GM13977 (cell line): Measurements from ENCODE around the gene ARHGEF2.

Source experiments
- DNase-seq: peaks from one replicate; pipeline ENCODE4 v3.0.0; 2012; ENCODE audit warnings: low spot score
- in situ Hi-C: fragments of 300-500 bp; cut with MboI; formaldehyde crosslinking; loops from one replicate; pipeline ENCODE4 v1.12.0; 2022; ENCODE audit warnings: low sequenced_read_pairs, low pct_unique_long_range_greater_than_20kb, mixed read lengths, inconsistent platforms; ENCODE audit not compliant: unreplicated experiment
- TF ChIP-seq, protein P1 (sequence below): IDR thresholded peaks from 2 replicates; pipeline ENCODE4 v1.5.1; 2012; ENCODE audit warnings: mild to moderate bottlenecking, control low read depth; ENCODE audit not compliant: insufficient read depth; ENCODE audit errors: extremely low read depth, missing control alignments

The ARHGEF2 gene

DNA sequence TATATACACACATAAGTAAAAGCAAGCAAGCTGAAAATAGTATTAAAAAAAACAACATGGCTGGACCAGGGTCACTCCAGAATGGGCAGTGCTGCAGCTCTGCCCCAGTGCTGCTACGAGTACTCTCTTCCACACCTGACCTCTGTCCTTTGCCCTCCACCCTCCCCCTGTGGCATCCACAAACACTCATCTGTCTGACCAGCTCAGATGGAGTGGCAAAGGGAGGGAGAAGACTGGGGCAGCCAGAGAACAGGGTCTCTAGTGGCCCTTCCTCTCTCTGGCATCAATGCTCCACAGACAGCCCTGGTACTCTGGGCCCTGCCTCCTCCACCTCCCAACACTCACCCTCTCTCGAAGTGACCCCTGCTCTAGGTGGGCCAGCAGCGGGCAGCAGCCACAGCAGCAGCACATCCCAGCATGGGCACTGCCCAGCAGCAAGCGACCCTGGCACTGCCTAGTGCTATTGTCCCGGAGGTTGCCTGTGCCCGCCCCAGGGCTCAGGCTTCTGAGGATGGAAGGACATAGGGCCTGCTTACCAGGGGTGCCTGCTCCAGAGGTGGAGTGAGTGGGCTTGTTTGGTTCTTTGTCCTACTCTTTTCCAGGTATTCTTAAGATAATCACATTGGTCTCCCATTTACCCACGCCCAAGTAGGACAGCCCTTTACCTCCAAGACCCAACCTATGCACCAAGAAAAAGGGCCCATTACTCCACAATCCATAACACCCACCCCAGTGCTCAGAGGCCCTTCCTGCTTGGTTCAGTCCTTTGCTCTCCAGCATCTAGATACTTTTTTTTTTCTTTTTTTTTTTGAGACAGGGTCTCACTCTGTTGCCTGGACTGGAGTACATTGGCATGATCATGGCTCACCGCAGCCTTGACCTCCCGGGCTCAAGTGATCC is 6.2 kb downstream of the ARHGEF2 start:
- DNase-seq = peak; percentile 11
- in situ Hi-C loops = no loop called here
- TF ChIP-seq, protein P1, sequence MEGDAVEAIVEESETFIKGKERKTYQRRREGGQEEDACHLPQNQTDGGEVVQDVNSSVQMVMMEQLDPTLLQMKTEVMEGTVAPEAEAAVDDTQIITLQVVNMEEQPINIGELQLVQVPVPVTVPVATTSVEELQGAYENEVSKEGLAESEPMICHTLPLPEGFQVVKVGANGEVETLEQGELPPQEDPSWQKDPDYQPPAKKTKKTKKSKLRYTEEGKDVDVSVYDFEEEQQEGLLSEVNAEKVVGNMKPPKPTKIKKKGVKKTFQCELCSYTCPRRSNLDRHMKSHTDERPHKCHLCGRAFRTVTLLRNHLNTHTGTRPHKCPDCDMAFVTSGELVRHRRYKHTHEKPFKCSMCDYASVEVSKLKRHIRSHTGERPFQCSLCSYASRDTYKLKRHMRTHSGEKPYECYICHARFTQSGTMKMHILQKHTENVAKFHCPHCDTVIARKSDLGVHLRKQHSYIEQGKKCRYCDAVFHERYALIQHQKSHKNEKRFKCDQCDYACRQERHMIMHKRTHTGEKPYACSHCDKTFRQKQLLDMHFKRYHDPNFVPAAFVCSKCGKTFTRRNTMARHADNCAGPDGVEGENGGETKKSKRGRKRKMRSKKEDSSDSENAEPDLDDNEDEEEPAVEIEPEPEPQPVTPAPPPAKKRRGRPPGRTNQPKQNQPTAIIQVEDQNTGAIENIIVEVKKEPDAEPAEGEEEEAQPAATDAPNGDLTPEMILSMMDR = no peak

DNA sequence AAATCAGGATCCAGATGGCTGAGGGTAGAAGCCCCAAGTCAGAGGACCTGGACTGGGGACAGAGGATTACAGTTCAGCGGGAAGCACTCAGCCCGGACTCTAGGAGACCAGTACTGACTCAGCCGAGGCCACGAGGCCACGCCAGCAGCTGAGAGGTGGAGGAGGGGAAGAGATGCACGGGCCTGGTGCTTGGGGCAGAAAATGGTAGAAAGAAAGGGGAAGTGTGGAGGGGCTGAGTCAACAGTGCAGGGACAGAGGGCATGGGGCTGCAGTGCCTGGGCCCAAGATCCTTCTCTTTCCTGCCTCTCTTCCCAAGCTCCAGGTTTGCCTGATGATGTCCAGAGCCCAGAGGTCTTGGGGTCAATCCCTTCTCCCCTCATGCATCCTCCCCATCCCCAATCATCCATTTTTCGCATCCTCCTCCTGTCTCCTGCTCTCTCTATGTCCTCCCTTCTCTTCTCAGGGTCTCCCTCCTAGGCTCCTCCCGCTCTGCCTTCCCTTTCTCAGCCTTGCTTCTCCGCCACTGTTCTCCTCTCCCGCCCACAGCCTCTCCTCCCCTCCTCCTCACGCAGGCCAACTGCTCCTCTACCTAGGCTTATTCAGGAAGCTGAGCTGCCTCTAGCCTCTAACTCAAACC is 7.7 kb downstream of the ARHGEF2 start:
- TF ChIP-seq, protein P1 = no peak
- in situ Hi-C loops = no loop called here
- peak; percentile 81 for DNase-seq

DNA sequence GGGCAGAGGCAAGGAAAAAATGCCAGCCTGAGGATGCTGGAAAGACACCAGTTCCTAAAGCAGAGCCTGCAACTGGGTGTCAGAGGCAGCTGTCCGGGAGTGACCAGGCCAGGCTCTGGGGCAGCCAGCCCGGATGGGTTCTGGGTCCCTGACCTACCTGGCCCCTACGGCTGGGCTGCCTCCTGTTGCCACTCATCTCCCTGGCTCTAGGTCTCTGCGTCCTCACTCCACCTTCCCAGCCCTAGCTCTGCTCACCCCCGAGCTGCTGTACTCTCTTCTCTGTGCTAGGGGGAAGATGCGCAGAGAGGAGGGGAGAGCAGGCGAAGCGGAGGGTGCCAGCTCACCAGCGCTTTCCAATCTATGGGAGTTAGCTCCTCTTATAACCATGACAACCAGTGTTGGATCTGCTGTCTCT is 9.0 kb downstream of the ARHGEF2 start:
- in situ Hi-C loops = no loop called here
- TF ChIP-seq, protein P1 = no peak
- DNase-seq = no peak

DNA sequence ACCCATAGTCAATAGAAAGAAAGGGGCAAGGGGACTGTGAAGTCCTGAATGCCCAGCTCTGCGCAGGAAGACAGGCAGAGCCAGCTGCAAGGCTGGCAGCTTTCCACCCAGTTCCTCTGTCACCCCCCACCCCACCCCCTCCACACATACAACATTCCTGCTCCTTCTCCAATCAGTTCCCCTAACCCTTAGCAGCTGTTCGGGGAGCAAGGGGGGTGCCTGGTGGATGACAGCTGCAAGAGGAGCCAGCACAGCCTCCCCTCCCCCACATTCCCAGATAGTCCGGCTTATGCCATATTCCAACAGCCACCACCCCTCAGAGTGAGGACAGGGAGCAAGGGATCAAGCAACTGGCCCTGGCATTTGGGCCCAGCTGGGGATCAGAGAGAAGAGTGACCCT is 9.7 kb downstream of the ARHGEF2 start:
- in situ Hi-C loops = no loop called here
- TF ChIP-seq, protein P1 = no peak

DNA sequence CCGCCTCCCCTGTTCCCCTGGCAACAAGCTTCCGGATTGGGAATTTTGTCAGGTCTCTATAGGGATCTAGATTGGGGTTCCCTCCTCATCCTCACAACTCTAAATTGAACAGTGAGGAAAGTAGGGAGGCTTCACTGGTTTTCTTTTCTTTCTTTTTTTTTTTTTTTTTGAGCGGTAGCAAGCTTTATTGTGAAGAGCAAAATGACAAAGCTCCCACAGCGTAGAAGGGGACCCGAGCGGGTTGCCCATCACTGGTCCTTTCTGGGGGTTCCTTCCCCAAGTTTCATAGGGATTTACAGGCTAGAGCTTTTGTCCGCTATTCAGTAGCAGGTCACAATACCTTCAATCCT is 10.3 kb downstream of the ARHGEF2 start:
- no peak for DNase-seq
- in situ Hi-C loops = no loop called here
- TF ChIP-seq, protein P1 = no peak

More for the DNA sequence above, 9.7 kb downstream of the ARHGEF2 start:
- DNase-seq = no peak

DNA sequence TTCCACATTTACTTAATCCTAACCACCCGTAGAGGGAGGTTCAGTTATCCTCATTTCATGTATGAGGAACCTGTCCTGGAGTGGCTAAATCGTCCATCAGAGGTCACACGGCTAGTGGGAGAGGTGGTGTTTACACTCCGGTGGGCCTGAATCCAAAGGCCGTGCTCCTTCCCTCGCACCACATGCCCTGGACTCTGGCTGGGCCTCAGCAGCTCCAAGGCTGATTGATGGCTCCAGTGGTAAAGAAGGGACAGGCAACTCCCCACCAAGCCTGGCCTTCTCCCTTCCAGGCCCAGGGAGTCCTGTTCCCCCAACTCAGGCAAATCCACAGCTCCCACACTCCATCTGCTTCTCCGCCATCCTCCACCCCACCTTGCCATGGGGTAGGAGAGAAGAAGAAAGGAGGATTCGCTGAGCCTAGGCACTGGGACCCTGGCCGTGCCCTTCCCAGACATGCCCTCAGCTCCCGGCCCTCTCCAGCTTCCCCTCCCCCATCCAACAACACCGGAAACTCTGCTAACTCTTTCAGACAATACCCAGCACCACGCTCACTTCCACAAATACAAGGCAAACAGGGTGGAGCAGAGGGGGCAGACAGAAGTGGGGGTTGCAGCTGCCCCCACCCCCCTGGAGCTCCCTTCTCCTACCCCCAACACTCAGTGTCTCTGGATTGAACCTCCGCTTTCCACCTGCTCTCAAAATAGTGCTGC is 10.9 kb downstream of the ARHGEF2 start:
- TF ChIP-seq, protein P1 = no peak
- in situ Hi-C loops = no loop called here
- no peak for DNase-seq
